Loucy (cell line): ENCODE data around the gene ALG6.

Source experiments
- H2AFZ ChIP-seq: fragments of 200-600 bp; sonication (generic); 2 replicates; pipeline ENCODE4 v1.6.0; 2016; ENCODE audit warnings: antibody characterized with exemption, mild to moderate bottlenecking, low read length, moderate library complexity
- H3F3A ChIP-seq: fragments of 200-600 bp; 2 replicates; pipeline ENCODE4 v1.6.0; 2016; ENCODE audit warnings: antibody characterized with exemption, low read depth, mild to moderate bottlenecking
- H3K27me3 ChIP-seq: fragments of 200-600 bp; sonication (generic); 2 replicates; pipeline ENCODE4 v1.6.1; 2014; ENCODE audit warnings: low read length, mild to moderate bottlenecking; ENCODE audit not compliant: insufficient read depth, poor library complexity, severe bottlenecking
- H3K36me3 ChIP-seq: fragments of 200-600 bp; sonication (generic); 2 replicates; pipeline ENCODE4 v1.6.1; 2016; ENCODE audit warnings: low read length; ENCODE audit not compliant: insufficient read depth
- H3K4me1 ChIP-seq: fragments of 200-600 bp; sonication (generic); 2 replicates; pipeline ENCODE4 v1.5.1; 2014; ENCODE audit warnings: low read length, mild to moderate bottlenecking; ENCODE audit not compliant: insufficient read depth, poor library complexity, severe bottlenecking
- H3K4me2 ChIP-seq: fragments of 200-600 bp; sonication (generic); 2 replicates; pipeline ENCODE4 v1.6.0; 2014; ENCODE audit warnings: antibody characterized with exemption, low read length, low read depth, mild to moderate bottlenecking; ENCODE audit not compliant: poor library complexity, severe bottlenecking
- H3K4me3 ChIP-seq: fragments of 200-600 bp; sonication (generic); 2 replicates; pipeline ENCODE4 v1.5.1; 2014; ENCODE audit warnings: low read length, mild to moderate bottlenecking, mixed read lengths; ENCODE audit not compliant: poor library complexity, severe bottlenecking
- H3K79me2 ChIP-seq: fragments of 200-600 bp; sonication (generic); 2 replicates; pipeline ENCODE4 v1.6.1; 2014; ENCODE audit warnings: low read length; ENCODE audit not compliant: insufficient read depth
- H3K9ac ChIP-seq: fragments of 200-600 bp; sonication (generic); 2 replicates; pipeline ENCODE4 v1.6.0; 2014; ENCODE audit warnings: mild to moderate bottlenecking, low read depth, low read length, moderate library complexity; ENCODE audit not compliant: poor library complexity, severe bottlenecking
- H3K9me2 ChIP-seq: fragments of 200-600 bp; sonication (generic); replicated peaks from 2 replicates; pipeline ENCODE4 v1.6.1; 2016; ENCODE audit warnings: low read depth, low read length, mixed read lengths
- H3K9me3 ChIP-seq: fragments of 200-600 bp; sonication (generic); 2 replicates; pipeline ENCODE4 v1.6.1; 2014; ENCODE audit warnings: mild to moderate bottlenecking, antibody characterized with exemption, low read length, low read depth; ENCODE audit not compliant: insufficient read depth
- H4K20me1 ChIP-seq: fragments of 200-600 bp; sonication (generic); 2 replicates; pipeline ENCODE4 v1.6.0; 2014; ENCODE audit warnings: antibody characterized with exemption, low read length, mild to moderate bottlenecking; ENCODE audit not compliant: insufficient read depth, poor library complexity, severe bottlenecking
- EZH2phosphoT487 ChIP-seq: fragments of 200-600 bp; IDR thresholded peaks from 2 replicates; pipeline ENCODE4 v1.6.1; 2018; ENCODE audit warnings: antibody characterized with exemption, mild to moderate bottlenecking, moderate library complexity, borderline replicate concordance
- TF ChIP-seq, protein P1 (sequence below): fragments of 200-600 bp; sonication (generic); conservative IDR thresholded peaks from 2 replicates; pipeline ENCODE4 v1.5.1; 2014; ENCODE audit warnings: mild to moderate bottlenecking, antibody characterized with exemption, low read length

Gene ALG6

DNA sequence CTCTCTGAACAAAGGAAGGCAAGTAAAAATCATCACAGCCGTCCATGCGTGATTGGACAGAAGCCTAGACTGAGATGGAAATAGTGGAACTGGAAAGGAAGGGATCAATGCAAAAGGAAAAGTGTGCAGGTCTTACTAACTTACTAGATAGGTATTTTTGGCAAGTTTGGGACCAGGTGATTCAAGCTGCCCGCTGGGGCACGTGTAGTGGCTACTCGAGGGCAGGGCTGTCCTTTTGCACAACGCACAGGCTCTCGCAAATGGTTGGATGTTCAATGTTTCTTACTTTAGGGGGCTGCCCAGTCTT lies 566 bp upstream of the ALG6 start:
- peak overlapping the region; percentile 80 for H3K4me2 ChIP-seq
- H3K9ac ChIP-seq: peak overlapping the region; percentile 84
- peak overlapping the region; percentile 92 for H3K4me3 ChIP-seq
- no peak for TF ChIP-seq EZH2phosphoT487
- TF ChIP-seq, protein P1, sequence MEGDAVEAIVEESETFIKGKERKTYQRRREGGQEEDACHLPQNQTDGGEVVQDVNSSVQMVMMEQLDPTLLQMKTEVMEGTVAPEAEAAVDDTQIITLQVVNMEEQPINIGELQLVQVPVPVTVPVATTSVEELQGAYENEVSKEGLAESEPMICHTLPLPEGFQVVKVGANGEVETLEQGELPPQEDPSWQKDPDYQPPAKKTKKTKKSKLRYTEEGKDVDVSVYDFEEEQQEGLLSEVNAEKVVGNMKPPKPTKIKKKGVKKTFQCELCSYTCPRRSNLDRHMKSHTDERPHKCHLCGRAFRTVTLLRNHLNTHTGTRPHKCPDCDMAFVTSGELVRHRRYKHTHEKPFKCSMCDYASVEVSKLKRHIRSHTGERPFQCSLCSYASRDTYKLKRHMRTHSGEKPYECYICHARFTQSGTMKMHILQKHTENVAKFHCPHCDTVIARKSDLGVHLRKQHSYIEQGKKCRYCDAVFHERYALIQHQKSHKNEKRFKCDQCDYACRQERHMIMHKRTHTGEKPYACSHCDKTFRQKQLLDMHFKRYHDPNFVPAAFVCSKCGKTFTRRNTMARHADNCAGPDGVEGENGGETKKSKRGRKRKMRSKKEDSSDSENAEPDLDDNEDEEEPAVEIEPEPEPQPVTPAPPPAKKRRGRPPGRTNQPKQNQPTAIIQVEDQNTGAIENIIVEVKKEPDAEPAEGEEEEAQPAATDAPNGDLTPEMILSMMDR: no peak
- 0 out of 2 replicates have a peak, but pooled peaks cover 5% of the 10 kb centered on the region for H3K36me3 ChIP-seq
- no peaks in the 10 kb centered on the region for H4K20me1 ChIP-seq
- no peaks in the 10 kb centered on the region for H3K9me3 ChIP-seq
- no peaks in the 10 kb centered on the region for H3K9me2 ChIP-seq
- H3F3A ChIP-seq: peaks cover 3% of the 10 kb centered on the region; the same call in 1 of the 2 replicates
- H3K4me1 ChIP-seq: peaks cover 27% of the 10 kb centered on the region
- H3K79me2 ChIP-seq: peaks cover 16% of the 10 kb centered on the region
- peak overlapping the region; percentile 75 for H2AFZ ChIP-seq
- no peaks in the 10 kb centered on the region for H3K27me3 ChIP-seq

- Histone ChIP-seq H4K20me1 (no peaks in the 10 kb centered on the region), H3K36me3 (0 out of 2 replicates have a peak, but pooled peaks cover 5% of the 10 kb centered on the region), H3K9me2 (no peaks in the 10 kb centered on the region), H3F3A (peaks cover 3% of the 10 kb centered on the region; the same call in 1 of the 2 replicates), H3K4me1 (peaks cover 27% of the 10 kb centered on the region), H3K79me2 (peaks cover 16% of the 10 kb centered on the region), H3K4me2 (peak overlapping the region; percentile 72), H3K4me3 (peak overlapping the region; percentile 92), H2AFZ (peak overlapping the region; percentile 93), H3K27me3 (no peaks in the 10 kb centered on the region), H3K9me3 (no peaks in the 10 kb centered on the region), H3K9ac (peak overlapping the region; percentile 84)
- no peak for TF ChIP-seq EZH2phosphoT487
- TF ChIP-seq, protein P1: no peak
Measured at GRCh38 chr1:63368131-63368530, 704 bp downstream of the ALG6 start.

DNA sequence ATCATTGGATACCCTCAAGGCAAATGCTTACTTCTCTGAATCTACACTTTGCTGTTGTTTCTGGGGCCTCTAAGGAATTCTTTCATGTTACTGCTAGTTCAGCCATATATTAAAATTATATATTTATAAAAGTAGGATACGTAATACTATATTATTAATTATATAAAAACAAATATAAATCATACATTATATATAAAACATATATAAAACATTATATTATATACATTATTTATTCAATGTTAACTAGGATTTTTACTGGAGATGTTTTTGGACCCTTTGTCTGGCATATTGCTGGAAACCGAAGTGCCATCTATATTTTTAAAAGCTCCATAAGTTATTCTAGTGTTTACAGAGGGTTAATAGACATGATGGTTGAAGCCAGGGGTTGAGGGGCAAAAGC lies 12.2 kb downstream of the ALG6 start:
- Histone ChIP-seq H3K9me2 (no peaks in the 10 kb centered on the region), H4K20me1 (no peaks in the 10 kb centered on the region), H3K79me2 (no peaks in the 10 kb centered on the region), H3K4me1 (peaks cover 20% of the 10 kb centered on the region), H3K36me3 (no peaks in the 10 kb centered on the region), H3K4me3 (no peak overlapping the region), H3K4me2 (peak overlapping the region; percentile 45), H2AFZ (no peak overlapping the region), H3K27me3 (no peaks in the 10 kb centered on the region), H3F3A (no peaks in the 10 kb centered on the region), H3K9ac (no peak overlapping the region), H3K9me3 (no peaks in the 10 kb centered on the region)
- TF ChIP-seq, protein P1: no peak
- TF ChIP-seq EZH2phosphoT487: no peak
